Lung microvascular endothelial cell (primary cell): ENCODE measurements around the gene NUFIP2. TPM values are rescaled to one million over a fixed set of nuclear protein-coding genes. Genes with fewer than 3 reads are reported as not detected.
"Not testable (repeated sequence)": the region's sequence is repeated elsewhere in the genome, so short reads cannot be mapped to it uniquely, and the experiment has no call there.

Experiments used
- DNase-seq, 2 donors: peaks; one replicate each; pipeline versions ENCODE4 v3.0.0 to v3.0.0-alpha.2; 2010; ENCODE audit warnings: low read depth in 2 of 2
- total RNA-seq: library from RNA; depleted of rRNA; stranded (reverse); fragments of >200 nt; gene quantifications from 2 replicates; pipeline ENCODE4 v1.2.1, GENCODE V29; 2014

NUFIP2 gene
- total RNA-seq, 1 donor from 2014 or later, result 30.2 TPM

- no peak for DNase-seq
Measured at GRCh38 chr17:29238133-29238850, 55.7 kb downstream of the NUFIP2 start.

DNA sequence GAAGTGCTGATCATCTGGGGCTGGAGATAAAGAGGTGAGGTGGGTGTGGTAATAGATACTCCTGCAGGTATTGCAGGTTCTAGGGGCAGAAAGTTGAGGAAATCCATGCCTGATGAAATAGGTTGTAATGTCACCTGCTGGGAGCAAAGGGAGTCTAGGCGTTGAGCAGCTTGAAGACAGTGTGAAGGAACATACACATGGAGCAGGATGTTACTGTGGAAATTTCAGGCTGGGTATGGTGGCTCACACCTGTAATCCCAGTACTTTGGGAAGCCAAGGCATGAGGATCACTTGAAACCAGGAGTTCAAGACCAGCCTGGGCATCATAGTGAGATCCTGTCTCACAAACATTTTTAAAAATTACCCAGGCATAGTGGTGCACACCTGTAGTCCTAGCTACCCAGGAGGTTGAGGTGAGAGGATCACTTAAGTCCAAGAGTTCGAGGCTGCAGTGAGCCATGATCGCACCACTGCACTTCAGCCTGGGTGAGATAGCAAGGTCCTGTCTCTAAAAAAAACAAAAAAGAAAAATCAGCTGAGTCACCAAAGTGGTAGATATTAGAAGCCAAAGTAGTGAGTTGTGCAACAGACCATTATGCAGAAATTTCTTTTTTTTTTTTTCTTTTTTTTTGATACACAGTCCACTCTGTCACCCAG is 56.3 kb downstream of the NUFIP2 start:
- no peak for DNase-seq

GRCh38 chr17:29235904-29236303 is 58.0 kb downstream of the NUFIP2 start:
- no peak for DNase-seq

GRCh38 chr17:29234972-29235371 is 59.0 kb downstream of the NUFIP2 start:
- not testable (repeated sequence) for DNase-seq

- no peak for DNase-seq
Measured at GRCh38 chr17:29233301-29233700, 60.6 kb downstream of the NUFIP2 start.

DNA sequence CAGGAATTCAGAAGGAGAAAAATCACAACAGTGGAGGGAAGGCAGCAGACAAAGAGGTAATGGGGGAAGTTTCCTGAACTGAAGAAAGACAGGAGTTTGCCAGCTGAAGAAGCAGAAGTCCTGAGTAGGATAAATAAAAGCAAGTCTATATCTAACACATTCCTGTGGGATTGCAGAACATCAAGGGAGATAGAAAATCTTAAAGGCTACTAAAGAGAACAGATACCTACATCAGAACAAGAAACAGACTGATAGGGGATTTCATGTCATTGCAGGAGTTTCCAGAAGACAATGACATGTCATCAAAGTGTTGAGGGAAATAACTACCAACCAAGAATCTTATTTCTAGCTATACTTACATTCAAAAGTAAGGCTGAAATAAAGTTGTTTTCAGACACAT is 68.6 kb downstream of the NUFIP2 start:
- DNase-seq, result no peak

- DNase-seq, result not testable (repeated sequence)
Measured at GRCh38 chr17:29221338-29221737, 72.6 kb downstream of the NUFIP2 start.

GRCh38 chr17:29219378-29220047 is 74.4 kb downstream of the NUFIP2 start:
- peak; percentile 78 to 90 for DNase-seq

GRCh38 chr17:29216856-29217255 is 77.1 kb downstream of the NUFIP2 start:
- no peak for DNase-seq

GRCh38 chr17:29216181-29216580 is 77.8 kb downstream of the NUFIP2 start:
- DNase-seq, result no peak

GRCh38 chr17:29215717-29216116 is 78.2 kb downstream of the NUFIP2 start:
- DNase-seq, result no peak

- no peak for DNase-seq
Measured at GRCh38 chr17:29215174-29215573, 78.8 kb downstream of the NUFIP2 start.

GRCh38 chr17:29214215-29215146 is 79.5 kb downstream of the NUFIP2 start:
- no peak for DNase-seq

DNA sequence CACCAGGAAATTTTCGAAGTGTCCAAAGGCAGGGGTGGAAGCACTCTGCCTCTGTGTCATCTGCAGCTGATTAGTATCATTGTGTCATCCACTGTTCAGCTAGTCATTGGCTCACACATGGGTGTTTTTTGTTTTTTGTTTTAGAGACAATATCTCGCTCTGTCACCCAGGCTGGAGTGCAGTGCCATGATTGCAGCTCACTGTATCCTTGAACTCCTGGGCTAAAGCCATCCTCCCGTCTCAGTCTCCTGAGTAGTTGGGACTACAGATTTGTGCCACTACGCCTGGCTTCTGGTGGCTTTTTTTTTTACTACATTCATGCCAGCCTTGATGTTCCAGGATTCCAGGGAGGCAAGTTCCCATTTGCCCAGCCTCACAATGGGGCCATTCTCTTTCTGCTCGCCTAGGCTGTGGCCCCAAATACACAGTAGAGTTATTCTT is 81.2 kb downstream of the NUFIP2 start:
- no peak for DNase-seq

DNA sequence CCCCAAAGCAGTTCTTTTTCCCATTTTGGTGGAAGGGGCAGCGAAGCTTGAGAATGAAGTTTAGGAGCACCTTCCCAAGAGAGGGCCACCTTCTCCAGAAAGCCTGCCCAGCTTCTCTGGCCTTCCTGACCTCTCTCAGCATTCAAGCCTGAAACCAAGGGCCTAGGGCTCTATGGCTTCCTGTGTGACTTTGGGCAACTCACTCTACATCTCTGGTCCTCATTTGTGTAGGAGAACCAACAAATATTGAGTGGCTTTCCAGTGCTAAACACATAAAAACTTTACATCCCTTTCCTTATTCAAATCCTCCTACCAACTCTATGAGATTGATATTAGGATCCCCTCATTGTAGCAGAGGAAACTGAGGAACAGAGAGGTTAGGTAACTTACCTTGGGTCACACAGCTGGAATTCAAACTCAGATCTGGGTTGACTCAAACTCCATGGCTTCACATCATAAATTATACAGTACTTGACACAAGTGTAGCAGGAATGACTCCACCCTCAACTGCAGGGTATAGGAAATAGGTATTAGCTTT is 81.8 kb downstream of the NUFIP2 start:
- DNase-seq, result no peak

- DNase-seq, result peak in 1 of 2 donors; percentile 14
Measured at GRCh38 chr17:29210879-29211278, 83.1 kb downstream of the NUFIP2 start.

DNA sequence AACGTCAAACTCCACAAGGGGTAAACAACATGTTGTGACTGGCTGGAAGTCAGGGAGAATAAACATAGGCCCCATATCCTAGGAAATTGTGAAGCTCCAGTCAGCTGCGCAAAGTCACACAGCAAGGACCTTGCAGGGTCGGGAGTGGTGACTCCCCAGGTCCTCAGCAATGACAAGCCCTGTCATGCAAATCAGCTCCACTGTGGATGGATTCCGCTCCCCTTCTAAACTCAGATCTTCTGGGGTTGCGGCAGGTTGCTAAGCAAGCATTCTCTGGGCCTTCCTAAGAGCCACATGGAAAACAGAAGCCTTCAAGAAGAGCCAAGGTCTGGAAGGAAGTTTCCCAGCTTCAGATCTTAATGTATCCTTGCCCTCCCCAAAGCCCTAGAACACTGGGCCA is 84.9 kb downstream of the NUFIP2 start:
- DNase-seq, result no peak

- DNase-seq, result no peak
Measured at GRCh38 chr17:29207975-29208374, 86.0 kb downstream of the NUFIP2 start.
